ENCODE results near the gene UBE2I.

UBE2I gene

GRCh38 chr16:1263591-1264344 is 45.7 kb upstream of the UBE2I start:
- Histone ChIP-seq H3K9me2 (replicated peaks; ENCODE audit: low read depth, low read length) (no peaks in the 10 kb centered on the region), H3K9ac (ENCODE audit: low read depth, low read length, poor library complexity, severe bottlenecking) (no peak overlapping the region), H3F3A (ENCODE audit: low read depth) (no peaks in the 10 kb centered on the region), H3K4me2 (ENCODE audit: low read depth, low read length, poor library complexity, severe bottlenecking) (no peak overlapping the region), H2AFZ (ENCODE audit: low read length) (no peak overlapping the region), H3K27me3 (ENCODE audit: insufficient read depth, low read length, poor library complexity, severe bottlenecking) (no peaks in the 10 kb centered on the region), H3K9me3 (ENCODE audit: insufficient read depth, low read depth, low read length) (no peaks in the 10 kb centered on the region), H3K4me1 (ENCODE audit: insufficient read depth, low read length, poor library complexity, severe bottlenecking) (no peaks in the 10 kb centered on the region), H3K79me2 (ENCODE audit: insufficient read depth, low read length) (no peaks in the 10 kb centered on the region), H3K36me3 (ENCODE audit: insufficient read depth, low read length) (no peaks in the 10 kb centered on the region), H3K4me3 (ENCODE audit: low read length, poor library complexity, severe bottlenecking) (no peak overlapping the region), H4K20me1 (ENCODE audit: insufficient read depth, low read length, poor library complexity, severe bottlenecking) (no peaks in the 10 kb centered on the region)
- TF ChIP-seq CTCF (conservative IDR thresholded peaks at IDR 0.05; ENCODE audit: low read length), result no peak
- no peak for TF ChIP-seq EZH2phosphoT487 (IDR thresholded peaks at IDR 0.05; ENCODE audit: borderline replicate concordance)

- no peak overlapping the region for H3K4me3 ChIP-seq (ENCODE audit: low read length, poor library complexity, severe bottlenecking)
- H3K9me2 ChIP-seq (replicated peaks; ENCODE audit: low read depth, low read length), result no peaks in the 10 kb centered on the region
- no peaks in the 10 kb centered on the region for H3K79me2 ChIP-seq (ENCODE audit: insufficient read depth, low read length)
- no peaks in the 10 kb centered on the region for H3K36me3 ChIP-seq (ENCODE audit: insufficient read depth, low read length)
- H3K27me3 ChIP-seq (ENCODE audit: insufficient read depth, low read length, poor library complexity, severe bottlenecking), result no peaks in the 10 kb centered on the region
- no peak overlapping the region for H2AFZ ChIP-seq (ENCODE audit: low read length)
- no peaks in the 10 kb centered on the region for H3K9me3 ChIP-seq (ENCODE audit: insufficient read depth, low read depth, low read length)
- H4K20me1 ChIP-seq (ENCODE audit: insufficient read depth, low read length, poor library complexity, severe bottlenecking), result no peaks in the 10 kb centered on the region
- H3K9ac ChIP-seq (ENCODE audit: low read depth, low read length, poor library complexity, severe bottlenecking), result no peak overlapping the region
- H3K4me1 ChIP-seq (ENCODE audit: insufficient read depth, low read length, poor library complexity, severe bottlenecking), result no peaks in the 10 kb centered on the region
- no peaks in the 10 kb centered on the region for H3F3A ChIP-seq (ENCODE audit: low read depth)
- H3K4me2 ChIP-seq (ENCODE audit: low read depth, low read length, poor library complexity, severe bottlenecking), result no peak overlapping the region
- TF ChIP-seq CTCF (conservative IDR thresholded peaks at IDR 0.05; ENCODE audit: low read length) (no peak), EZH2phosphoT487 (IDR thresholded peaks at IDR 0.05; ENCODE audit: borderline replicate concordance) (no peak)
These were observed 44.9 kb upstream of the UBE2I start for GRCh38 chr16:1264345-1265089.

GRCh38 chr16:1265090-1265630 is 44.3 kb upstream of the UBE2I start:
- H4K20me1 ChIP-seq (ENCODE audit: insufficient read depth, low read length, poor library complexity, severe bottlenecking), result no peaks in the 10 kb centered on the region
- no peak for TF ChIP-seq EZH2phosphoT487 (IDR thresholded peaks at IDR 0.05; ENCODE audit: borderline replicate concordance)
- no peak for TF ChIP-seq CTCF (conservative IDR thresholded peaks at IDR 0.05; ENCODE audit: low read length)

More at GRCh38 chr16:1265090-1265630, 44.3 kb upstream of the UBE2I start:
- no peaks in the 10 kb centered on the region for H3K9me3 ChIP-seq (ENCODE audit: insufficient read depth, low read depth, low read length)
- no peaks in the 10 kb centered on the region for H3F3A ChIP-seq (ENCODE audit: low read depth)
- no peaks in the 10 kb centered on the region for H3K27me3 ChIP-seq (ENCODE audit: insufficient read depth, low read length, poor library complexity, severe bottlenecking)
- H2AFZ ChIP-seq (ENCODE audit: low read length), result no peak overlapping the region
- no peak overlapping the region for H3K4me3 ChIP-seq (ENCODE audit: low read length, poor library complexity, severe bottlenecking)
- H3K4me2 ChIP-seq (ENCODE audit: low read depth, low read length, poor library complexity, severe bottlenecking), result no peak overlapping the region
- no peaks in the 10 kb centered on the region for H3K79me2 ChIP-seq (ENCODE audit: insufficient read depth, low read length)
- H3K9me2 ChIP-seq (replicated peaks; ENCODE audit: low read depth, low read length), result no peaks in the 10 kb centered on the region
- no peaks in the 10 kb centered on the region for H3K4me1 ChIP-seq (ENCODE audit: insufficient read depth, low read length, poor library complexity, severe bottlenecking)
- no peaks in the 10 kb centered on the region for H3K36me3 ChIP-seq (ENCODE audit: insufficient read depth, low read length)
- H3K9ac ChIP-seq (ENCODE audit: low read depth, low read length, poor library complexity, severe bottlenecking), result no peak overlapping the region
